ENCODE measurements around the gene P2RX7. TPM values are rescaled to one million over a fixed set of nuclear protein-coding genes. Genes with fewer than 3 reads are reported as not detected.

The P2RX7 gene
- total RNA-seq, 4 donors from 2014 or later: 1.6 to 2.7 (median 2.2) TPM

DNA sequence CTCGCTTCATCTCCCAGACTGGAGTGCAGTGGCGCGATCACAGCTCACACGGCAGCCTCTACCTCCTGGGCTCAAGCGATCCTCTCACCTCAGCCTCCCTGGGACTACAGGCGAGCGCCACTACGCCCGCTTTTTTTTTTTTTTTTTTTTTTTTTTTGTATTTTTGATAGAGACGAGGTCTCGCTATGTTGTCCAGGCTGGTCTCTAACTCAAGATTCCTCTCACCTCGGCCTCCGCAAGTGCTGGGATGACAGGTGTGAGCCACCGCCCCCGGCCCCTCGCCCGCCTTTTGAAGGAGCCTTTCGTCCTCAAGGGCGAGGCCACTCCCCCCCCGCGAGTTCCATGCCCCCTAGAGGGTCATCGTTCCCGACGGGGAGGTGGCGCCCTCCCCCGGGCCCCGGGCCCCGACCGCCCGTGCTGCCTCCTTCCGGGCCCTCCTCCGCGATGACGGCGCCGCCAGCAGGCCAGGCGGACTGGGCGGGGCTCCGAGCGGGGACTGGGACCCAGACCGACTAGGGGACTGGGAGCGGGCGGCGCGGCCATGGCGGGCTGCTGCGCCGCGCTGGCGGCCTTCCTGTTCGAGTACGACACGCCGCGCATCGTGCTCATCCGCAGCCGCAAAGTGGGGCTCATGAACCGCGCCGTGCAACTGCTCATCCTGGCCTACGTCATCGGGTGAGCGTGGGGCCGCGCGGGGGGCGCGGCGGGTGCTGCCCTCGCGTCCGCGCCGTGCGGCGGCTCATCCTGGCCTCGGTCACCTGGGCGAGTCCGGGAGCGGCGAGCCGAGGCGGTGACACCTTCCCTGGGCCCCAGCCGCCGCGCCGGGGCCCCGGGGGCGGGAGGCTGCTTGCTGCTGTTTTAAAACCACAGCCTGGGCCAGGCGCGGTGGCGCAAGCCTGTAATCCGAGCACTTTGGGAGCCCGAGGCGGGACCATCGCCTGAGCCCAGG lies 77.2 kb downstream of the P2RX7 start, which contains the start of gene P2RX4:
P2RX4 (plus strand) TSS at position 506 of the 949 bp plus-strand sequence; CDS start at position 542, 36 bp downstream.
- intact Hi-C loops (cut with DNase I): no loop called here
- Histone ChIP-seq H3K4me3 (peak within 1 kb of the TSS; percentile 64 to 84 (median 80)), H3K36me3 (no peaks in the 10 kb centered on the region), H3K4me1 (peaks cover 14 to 41% (median 16%) of the 10 kb centered on the region in 3 donors), H3K27ac (peak within 1 kb of the TSS; percentile 83 to 93 (median 91)), H3K27me3 (no peaks in the 10 kb centered on the region), H3K9me3 (no peaks in the 10 kb centered on the region)
- TF ChIP-seq, protein P1, sequence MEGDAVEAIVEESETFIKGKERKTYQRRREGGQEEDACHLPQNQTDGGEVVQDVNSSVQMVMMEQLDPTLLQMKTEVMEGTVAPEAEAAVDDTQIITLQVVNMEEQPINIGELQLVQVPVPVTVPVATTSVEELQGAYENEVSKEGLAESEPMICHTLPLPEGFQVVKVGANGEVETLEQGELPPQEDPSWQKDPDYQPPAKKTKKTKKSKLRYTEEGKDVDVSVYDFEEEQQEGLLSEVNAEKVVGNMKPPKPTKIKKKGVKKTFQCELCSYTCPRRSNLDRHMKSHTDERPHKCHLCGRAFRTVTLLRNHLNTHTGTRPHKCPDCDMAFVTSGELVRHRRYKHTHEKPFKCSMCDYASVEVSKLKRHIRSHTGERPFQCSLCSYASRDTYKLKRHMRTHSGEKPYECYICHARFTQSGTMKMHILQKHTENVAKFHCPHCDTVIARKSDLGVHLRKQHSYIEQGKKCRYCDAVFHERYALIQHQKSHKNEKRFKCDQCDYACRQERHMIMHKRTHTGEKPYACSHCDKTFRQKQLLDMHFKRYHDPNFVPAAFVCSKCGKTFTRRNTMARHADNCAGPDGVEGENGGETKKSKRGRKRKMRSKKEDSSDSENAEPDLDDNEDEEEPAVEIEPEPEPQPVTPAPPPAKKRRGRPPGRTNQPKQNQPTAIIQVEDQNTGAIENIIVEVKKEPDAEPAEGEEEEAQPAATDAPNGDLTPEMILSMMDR (IDR thresholded peaks at IDR 0.05): peak in 3 of 6 experiments; percentile 26 to 27 (median 27)
- peak in 2 of 4 donors; percentile 91 to 96 for TF ChIP-seq POLR2A (IDR thresholded peaks at IDR 0.05)
- WGBS, 2 donors: 37 to 51% methylated on average over 13 to 16 of the region's 97 CpGs
- DNase-seq: peak; percentile 33

DNA sequence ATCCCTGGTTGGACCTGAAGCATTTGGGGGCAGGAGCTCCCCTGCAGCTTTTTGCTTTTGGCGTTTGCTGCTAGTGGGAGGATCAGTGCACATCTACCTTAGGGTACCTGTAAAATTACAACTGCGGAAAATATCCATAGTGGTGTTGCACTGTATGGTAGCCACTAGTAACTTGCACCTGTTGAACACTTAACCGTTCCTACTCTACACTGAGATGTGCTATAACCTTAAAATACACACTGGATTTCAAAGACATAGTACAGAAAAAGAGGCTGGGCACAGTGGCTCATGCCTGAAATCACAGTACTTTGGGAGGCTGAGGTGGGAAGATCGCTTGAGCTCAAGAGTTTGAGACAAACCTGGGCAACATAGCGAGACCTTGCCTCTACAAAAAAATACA lies 80.2 kb downstream of the P2RX7 start:
- TF ChIP-seq, protein P1 (IDR thresholded peaks at IDR 0.05): no peak
- TF ChIP-seq POLR2A (IDR thresholded peaks at IDR 0.05): no peak
- no peak for DNase-seq
- intact Hi-C loops (cut with DNase I): no loop called here
- Histone ChIP-seq H3K9me3 (no peaks in the 10 kb centered on the region), H3K27ac (no peak overlapping the region), H3K4me1 (peaks cover 14 to 51% (median 22%) of the 10 kb centered on the region in 3 donors), H3K27me3 (no peaks in the 10 kb centered on the region), H3K36me3 (peaks cover 0 to 6% (median 1%) of the 10 kb centered on the region in 3 donors), H3K4me3 (no peak overlapping the region)
- WGBS, 2 donors: 89 to 94% methylated on average over 5 of the region's 5 CpGs

DNA sequence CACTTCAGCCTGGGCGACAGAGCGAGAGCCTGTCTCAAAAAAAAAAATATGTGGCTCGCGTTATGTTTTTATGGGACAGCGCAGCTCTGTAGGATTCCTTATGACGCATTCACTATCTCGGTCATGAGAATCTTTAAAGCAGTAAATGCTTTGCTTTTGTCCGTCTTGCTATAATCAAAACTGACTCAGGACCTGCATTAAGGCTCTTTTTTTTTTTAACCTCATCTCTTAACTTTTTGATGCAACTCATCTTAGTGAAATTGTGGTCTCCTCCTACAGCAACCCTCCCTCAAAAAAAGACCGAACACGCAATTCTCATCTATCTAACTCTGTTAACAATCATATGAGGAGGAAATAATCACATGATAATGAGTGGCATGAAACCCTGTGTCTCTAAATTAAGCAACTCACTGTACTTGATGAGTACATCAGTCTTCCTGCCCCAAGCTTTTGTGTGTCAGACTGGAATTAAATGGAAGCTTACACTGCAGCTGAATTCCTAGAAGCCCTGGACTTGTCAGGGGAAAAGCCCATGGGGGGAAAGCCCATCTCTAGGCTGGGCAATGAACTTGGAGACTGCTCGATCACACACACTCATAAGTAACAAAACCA lies 81.6 kb downstream of the P2RX7 start:
- intact Hi-C loops (cut with DNase I): no loop called here
- H3K27me3 ChIP-seq: no peaks in the 10 kb centered on the region
- H3K36me3 ChIP-seq: peaks cover 0 to 13% (median 3%) of the 10 kb centered on the region in 3 donors
- H3K4me3 ChIP-seq: peak overlapping the region in 1 of 4 donors; percentile 1
- WGBS, 2 donors: 78 to 79% methylated on average over 11 of the region's 11 CpGs
- DNase-seq: no peak
- H3K9me3 ChIP-seq: no peaks in the 10 kb centered on the region
- peaks cover 14 to 46% (median 22%) of the 10 kb centered on the region in 3 donors for H3K4me1 ChIP-seq
- peak overlapping the region; percentile 24 to 65 (median 60) for H3K27ac ChIP-seq
- TF ChIP-seq POLR2A (IDR thresholded peaks at IDR 0.05): no peak
- TF ChIP-seq, protein P1 (IDR thresholded peaks at IDR 0.05): no peak

DNA sequence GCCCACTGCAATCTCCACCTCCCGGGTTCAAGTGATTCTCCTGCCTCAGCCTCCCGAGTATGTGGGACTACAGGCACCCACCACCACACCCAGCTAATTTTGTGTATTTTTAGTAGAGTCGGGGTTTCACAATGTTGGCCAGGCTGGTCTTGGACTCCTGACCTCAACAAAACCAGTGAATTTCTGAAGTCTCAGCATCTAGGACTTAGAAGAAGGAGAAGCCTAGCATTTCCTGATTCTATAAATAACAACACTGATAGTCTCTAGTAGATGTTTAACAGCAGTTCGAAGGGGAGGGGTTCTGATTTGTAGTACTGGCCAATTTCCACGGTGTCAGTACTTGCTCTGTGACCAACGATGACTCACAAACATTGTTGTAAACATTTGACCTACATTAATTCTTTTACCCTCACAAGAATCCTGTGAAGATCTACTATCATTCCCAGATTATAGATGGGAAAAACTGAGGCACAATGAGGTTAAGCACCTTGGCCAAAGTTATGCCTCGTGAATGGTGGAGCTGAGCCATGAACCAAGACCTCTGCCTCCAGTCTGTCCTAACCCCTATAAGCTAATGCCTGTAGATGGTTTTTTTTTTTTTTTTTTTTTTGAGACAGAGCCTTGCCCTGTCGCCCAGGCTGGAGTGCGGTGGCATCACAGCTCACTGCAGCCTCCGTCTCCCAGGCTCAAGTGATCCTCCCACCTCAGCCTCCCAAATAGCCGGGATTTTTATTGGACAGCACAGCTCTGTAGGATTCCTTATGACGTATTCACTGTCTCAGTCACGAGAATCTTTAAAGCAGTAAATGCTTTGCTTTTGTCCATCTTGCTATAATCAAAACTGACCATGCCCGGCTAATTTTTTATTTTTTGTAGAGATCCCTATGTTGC lies 82.4 kb downstream of the P2RX7 start:
- peak overlapping the region; percentile 24 to 65 (median 60) for H3K27ac ChIP-seq
- no peaks in the 10 kb centered on the region for H3K9me3 ChIP-seq
- intact Hi-C loops (cut with DNase I): no loop called here
- peaks cover 0 to 13% (median 3%) of the 10 kb centered on the region in 3 donors for H3K36me3 ChIP-seq
- H3K27me3 ChIP-seq: no peaks in the 10 kb centered on the region
- H3K4me1 ChIP-seq: peaks cover 14 to 42% (median 22%) of the 10 kb centered on the region in 3 donors
- DNase-seq: no peak
- 55 to 57% methylated on average over 12 to 14 of the region's 14 CpGs for WGBS, 2 donors
- peak overlapping the region in 1 of 4 donors; percentile 1 for H3K4me3 ChIP-seq
- no peak for TF ChIP-seq POLR2A (IDR thresholded peaks at IDR 0.05)
- TF ChIP-seq, protein P1 (IDR thresholded peaks at IDR 0.05): no peak
